ENCODE measurements around the gene PPP2CA.
A peak's percentile ranks its signal among the peaks of the same experiment; 100 is the strongest.
"Not testable (repeated sequence)": the region's sequence is repeated elsewhere in the genome, so short reads cannot be mapped to it uniquely, and the experiment has no call there.

PPP2CA gene

DNA sequence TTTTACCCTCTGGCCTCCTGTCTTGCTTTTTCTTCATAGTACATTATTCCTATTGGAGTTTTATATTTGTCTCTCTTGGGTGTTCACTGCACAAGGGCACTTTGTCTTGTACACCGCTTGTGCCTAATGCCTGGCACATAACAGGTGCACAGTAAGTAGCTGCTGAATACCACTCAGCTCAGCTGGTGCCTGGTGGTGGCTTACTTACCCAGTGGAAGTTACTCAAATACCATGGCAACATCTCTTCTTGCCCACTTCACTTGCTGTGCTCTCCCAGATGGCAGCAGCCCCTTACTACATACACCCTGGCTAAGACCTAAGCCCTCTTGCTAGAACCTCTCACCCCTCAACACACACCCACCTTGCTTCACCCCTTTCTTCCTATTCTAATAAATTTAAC is 37.8 kb downstream of the PPP2CA start:
- DNase-seq: no peak

DNA sequence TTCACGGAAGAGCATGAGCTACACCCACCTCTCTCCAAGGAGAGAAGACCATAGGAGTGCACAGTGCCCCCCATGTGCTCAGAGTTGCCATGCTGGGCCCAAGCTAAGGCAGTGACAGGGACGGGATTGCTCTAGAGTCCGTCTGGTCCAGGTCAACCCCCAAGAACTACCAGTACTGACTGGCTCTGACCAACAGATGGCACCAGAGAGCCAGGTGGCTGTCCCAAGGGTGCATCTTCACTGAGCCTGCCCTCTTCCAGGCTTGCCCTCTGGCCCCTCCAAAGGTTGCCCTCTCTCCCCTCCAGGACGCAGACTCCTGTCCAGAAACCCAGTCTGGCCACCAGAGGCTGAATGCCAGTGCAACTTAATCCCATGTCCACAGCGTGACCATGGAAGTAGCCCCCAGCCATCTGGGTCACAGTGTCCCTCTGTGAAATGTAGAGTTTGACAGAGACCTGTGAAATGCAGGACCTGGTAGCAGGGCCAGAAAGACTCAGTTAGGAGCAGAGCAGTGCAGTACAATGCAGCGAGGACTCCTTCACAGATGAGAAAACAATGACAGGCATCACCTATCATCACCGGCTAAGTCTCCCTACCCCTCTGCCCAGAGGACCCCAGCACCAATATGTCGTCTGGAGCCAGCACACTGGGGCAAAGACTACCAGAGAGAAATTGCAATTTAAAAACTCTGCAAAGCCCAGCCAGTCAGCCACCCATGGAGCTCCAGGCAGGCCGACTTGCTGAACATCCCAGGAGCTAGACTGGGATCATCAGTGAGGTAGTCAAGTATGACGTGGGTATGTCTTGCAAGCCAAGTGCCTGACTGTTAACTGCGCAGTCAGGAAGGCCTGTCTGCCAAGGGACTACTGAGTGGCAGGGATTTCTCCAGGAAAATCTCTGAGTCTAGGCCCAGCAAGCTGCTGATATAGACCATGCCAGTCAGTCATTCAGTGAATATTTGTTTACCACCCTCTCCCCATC is 41.4 kb downstream of the PPP2CA start:
- peak; percentile 83 for DNase-seq

DNA sequence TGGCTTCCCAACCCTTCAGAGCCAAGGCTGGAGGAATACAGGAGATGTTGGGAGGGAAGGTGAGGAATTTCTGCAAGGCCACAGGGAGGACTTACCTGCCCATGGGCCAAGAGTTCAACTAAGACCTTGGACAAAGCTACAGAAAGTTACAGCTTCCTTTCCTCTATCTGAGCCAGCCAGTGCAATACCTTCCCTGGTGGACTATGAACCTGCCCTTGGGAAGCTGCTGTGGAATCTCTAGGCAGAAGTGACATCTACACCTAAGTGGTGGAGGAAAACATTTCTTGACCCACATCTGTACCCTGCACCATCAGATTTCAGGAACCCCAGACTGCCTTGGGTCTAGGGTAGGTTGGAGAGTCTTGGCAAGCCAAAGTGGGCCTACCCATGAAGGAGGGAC is 42.4 kb downstream of the PPP2CA start:
- no peak for DNase-seq

DNA sequence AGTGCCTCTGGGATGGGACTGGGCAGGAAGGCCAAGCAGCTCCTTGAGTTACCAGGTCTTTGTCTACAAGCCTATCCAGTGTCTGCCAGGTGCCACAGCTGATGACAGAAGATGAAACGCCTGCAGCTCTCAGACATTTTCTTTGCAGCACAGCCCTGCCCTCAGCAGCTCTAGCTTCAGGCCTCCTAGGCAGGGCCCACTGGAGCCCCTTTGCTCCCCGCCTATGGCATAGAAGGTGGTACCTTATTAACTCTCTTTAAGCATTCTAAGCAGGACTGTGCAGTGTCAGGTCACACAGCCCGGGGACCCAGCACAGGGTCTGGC is 47.8 kb downstream of the PPP2CA start:
- DNase-seq: no peak

DNA sequence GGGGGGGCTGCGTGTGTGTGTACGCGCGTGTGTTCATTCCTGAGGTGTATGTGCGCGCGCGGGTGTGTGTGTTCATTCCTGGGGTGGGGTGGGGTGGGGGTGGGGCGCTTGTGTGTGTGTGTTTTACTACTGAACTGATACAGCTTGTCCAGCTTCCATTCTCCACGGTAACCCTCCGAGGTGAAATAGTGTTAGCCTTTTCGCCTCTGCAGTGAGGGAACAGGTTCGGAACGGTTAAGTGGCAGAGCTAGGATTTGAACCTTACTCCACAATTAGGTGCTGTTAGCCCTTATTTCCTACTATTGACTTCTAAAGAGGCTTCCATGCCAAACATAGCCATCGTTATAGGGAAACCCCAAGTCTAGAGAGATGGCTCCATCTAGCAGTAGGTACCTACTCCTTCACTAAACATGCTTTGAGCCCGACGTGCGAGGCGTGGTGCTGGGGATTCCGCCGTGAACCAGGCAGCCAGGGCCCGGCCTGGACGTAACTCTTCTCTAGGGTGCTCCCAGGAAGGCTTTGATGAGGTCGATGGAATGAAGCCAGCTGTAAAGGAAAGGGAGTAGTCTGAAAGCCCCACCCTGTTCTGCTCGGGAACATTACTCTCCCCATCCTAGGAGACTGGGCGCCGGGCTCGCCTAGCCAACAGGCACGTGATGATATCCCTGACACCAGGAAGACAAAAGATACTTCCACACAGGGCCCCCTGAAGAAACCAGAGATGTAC is 48.3 kb downstream of the PPP2CA start:
- DNase-seq: peak; percentile 72

DNA sequence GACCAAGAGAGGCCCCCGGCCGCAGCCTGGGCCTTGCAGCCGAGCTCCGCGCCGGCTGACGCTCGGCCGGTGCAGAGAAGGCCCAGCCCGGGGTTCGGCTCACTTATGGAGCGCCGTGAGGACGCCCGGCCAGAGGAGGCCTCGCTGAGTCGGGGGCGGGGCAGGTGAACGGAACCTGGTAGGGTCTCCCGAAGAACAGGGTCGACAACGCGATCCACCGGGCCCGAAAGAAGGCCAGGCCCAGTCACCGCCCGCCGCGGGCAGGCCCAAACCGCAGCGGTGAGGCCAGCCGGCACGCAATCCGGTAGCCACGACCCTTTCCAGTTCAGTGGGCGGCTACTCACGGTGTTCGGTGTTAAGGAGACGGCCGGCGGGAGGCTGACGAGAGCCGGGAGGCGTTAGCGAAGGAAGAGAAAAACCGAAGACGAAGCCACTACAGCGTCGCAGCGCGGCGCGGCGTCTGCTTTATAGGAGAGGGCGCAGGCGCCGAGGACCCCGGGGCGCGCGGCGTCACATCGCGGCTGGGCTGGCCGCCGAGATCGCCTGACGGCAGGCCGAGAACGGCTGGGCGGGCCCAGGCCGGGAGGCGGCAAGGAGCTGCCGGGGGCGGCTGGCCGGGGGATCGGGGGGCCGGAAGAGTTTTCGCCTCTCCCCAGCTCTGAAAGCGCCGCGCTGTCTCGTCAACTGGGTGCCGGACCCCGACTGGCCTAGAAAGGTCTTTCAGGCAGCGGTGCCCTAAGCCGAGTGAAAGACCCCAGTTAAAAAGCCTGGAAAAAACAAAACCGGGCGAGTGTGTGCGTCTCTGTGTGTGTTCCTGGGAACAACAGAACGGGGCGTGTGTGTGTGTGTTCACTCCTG is 49.1 kb downstream of the PPP2CA start, which contains the start of gene SKP1:
Gene SKP1 (minus strand): TSS at position 440 of the 858 bp plus-strand sequence. CDS start 2,928 bp downstream, outside the sequence.
- DNase-seq: peak; percentile 91

DNA sequence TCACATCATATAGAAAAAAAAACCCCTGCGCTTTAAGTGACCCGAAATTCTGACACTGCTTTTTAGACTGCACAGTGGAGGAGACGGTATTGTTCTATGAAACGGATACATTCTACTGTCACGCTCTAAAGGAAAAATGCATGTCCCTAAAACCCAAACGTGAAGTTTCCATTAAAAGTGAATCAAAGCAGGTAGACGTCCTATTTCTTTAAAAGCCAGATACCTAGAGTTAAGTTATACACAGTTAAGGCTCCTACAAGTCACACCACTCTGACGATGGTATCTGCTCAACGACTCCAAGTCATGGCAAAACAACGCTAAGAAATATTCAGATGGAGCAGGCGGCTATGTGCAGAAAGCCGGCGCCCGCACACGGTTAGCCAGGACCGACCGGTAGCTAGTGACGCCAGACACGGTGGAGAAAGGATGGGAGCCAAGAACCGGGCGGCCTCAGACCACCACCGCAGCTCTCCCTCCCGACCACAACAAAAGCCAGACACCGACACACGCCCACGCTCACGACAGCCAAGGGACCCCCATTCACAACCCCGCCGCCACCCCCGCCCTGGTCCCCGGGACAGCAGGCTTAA is 49.9 kb downstream of the PPP2CA start:
- DNase-seq: peak; percentile 61

DNA sequence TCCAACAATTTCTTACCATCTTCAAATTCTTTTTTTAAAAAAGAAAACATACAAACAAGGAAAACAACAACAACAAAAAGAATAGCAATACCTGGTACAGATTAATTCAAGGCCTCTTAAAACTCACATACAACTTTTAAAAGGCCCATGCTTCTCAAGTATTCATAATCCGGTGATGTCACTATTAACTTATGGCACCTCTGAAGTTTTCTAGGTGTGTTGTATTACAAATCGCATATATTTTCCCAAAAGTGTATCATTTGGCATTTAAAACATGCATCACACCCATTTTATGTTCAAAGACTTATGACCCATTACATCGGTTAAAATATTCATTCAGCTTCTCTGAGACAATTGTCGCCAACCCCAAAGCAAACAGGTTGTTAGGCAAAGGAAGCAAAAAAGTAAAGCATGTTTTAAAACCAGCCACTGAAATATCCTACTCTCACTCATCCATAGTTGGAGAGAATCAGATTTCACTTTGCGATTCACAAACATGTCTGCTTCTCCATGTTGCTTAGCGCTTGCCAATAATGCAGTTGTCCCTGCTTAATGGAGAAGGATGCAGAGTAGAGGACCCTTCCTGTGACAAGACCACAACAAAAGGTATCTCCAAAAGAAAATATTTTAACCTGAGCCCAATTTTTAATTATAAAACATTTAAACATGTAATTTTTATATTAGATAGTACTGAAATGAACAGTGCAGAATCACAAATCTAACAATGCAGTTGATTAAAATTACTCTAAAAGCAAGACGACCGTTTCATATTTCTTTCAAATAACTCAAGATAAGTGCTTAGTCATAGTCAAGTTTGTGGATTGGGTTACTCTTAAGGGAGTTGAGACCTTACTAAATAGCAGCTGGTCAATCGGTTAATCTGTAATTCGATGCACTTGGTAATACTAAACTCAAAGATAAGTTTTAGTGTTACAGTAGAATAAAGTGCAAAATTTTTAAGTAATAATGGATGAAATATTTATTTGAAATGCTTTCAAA is 50.7 kb downstream of the PPP2CA start:
- DNase-seq: peak; percentile 63

DNA sequence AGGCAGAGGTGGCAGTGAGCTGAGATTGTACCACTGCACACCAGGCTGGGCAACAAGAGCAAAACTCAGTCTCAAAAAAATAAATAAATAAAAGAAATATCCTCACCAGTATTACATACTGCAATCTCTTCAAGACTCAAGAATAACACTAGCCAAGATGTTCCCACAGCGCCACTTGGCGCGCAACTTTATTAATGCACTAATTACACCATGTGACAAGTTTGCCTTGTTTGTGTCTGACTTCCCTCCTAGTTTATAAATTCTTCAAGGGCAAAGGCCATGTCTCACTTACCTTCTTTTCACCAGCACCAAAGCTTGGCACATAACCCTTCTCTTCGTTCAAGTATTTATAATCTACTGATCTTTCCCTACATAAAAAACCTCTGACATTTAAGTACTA is 53.9 kb downstream of the PPP2CA start:
- no peak for DNase-seq

DNA sequence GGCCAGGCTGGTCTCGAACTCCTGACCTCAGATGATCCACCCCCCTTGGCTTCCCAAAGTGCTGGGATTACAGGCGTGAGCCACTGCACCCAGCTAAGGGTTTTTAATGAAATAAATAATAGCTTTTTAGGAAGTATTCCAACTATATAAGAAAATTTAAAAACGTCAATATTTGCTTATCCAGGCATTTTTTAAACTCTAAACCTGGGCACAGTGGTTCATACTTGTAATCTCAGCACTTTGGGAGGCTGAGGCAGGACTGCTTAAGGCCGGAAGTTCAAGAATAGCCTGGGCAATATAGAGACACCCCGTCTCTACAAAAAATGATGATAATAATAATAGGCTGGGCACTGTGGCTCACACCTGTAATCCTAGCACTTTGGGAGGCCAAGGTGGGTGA is 63.3 kb downstream of the PPP2CA start:
- DNase-seq: no peak

DNA sequence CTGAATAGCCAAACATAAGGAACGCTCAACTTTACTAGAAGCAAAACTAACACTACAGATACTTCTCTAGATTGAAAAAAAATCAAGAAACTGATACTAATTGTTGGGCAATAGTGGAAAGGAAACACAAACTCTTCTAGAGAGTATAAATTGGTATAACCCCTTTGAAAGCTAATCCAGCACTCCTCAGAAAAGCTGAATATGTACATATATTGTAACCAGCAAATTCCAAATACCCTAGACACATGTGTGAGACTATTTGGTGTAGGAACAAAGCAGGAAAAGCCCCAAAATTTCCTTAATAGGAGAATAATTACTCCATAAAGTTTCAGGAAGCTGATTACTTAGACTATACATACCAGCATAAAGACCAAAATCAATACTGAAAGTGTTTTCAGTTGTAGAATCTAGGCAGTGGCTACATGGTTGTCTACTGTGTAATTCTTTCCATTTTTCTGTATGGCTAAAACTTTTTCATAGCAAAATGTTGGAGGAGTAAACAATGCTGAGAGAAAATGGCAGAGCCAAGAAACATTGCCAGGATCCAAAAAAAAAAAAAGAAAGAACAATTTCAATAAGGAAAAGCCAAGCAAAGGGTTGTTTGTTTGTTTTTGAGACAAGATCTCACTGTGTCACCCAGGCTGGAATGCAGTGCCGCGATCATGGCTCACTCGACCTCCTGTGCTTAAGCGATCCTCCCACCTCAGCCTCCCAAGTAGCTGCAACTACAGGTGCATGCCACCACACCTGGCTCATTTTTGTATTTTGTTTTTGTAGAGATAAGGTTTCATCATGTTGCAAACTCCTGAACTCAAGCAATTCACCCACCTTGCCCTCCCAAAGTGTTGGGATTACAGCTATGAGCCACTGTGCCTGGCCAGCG is 64.1 kb downstream of the PPP2CA start:
- no peak for DNase-seq

DNA sequence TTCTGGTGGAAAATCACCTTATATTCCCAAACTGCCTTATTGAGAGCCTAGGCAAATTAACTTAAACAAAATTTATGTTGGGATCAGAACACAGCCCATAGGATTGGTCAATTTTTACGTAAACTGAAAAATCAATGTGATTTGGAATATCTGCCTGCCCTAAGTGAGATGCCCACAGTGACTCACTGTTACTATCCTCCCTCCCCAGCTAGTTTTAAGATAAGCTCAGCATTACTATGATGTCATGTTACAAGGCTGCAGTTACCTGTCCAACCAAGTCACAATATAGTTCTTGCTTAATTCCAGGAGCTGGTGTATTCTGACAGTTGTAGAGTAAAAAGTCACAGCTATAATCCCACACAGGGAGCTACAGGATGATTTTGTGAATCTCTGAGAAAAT is 72.2 kb downstream of the PPP2CA start:
- no peak for DNase-seq

DNA sequence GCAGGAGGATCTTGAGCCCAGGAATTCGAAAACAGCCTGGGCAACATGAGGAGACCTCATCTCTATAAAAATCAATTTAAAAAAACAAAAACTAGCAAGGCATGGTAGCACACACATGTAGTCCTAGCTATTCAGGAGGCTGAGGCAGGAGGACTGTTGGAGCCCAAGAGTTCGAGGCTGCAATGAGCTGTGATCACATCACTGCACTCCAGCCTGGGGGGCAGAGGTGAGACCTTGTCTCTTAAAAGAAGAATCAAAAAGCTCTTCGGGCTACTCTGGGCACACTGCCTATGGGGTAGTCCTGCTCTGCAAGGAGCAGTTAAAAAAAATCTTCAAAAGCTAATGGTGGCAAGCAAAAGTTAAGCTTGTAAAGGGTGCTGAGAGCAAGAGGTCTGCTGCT is 72.6 kb downstream of the PPP2CA start:
- DNase-seq: no peak

DNA sequence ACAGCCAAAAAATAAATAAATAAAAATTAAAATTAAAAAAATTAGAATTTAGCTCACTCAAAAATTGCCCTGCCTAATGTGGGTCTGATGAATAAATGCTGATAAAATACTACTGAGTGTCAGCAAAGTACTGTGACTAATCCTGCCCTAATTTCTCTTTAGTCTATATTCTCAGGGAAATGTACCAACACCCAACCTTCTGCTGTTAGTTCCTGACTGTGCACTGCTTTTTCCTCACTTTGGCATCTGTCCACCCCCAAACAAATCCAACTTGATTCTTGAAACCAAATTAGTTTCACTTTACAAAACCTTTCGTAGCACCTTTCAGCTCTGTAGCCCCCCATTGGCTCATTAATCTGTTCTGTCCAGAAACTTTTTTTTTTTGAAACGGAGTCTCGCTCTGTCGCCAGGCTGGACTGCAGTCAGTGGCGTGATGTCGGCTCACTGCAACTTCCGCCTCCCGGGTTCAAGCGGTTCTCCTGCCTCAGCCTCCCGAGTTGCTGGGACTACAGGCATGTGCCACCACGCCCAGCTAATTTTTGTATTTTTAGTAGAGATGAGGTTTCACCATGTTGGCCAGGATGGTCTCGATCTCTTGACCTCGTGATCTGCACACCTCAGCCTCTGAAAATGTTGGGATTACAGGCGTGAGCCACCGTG is 73.6 kb downstream of the PPP2CA start:
- DNase-seq: not testable (repeated sequence)

DNA sequence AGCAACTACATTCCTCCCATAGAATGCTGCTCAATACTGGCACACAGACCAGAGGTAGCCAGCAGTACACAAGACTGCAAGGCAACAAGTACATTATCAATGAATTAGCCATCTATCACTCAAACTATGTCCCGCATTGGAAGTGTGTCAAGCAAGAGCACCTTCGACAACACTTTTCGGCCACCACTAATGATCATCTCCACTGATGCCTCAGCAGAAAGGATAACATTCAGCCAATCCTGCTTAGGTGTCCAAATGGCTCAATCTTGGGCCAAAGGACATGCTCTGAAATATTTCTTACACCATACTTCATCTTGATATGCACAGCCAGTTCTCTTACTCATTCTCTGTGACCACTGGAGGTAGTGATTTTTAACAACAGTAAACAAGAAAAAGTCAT is 74.2 kb downstream of the PPP2CA start:
- no peak for DNase-seq

DNA sequence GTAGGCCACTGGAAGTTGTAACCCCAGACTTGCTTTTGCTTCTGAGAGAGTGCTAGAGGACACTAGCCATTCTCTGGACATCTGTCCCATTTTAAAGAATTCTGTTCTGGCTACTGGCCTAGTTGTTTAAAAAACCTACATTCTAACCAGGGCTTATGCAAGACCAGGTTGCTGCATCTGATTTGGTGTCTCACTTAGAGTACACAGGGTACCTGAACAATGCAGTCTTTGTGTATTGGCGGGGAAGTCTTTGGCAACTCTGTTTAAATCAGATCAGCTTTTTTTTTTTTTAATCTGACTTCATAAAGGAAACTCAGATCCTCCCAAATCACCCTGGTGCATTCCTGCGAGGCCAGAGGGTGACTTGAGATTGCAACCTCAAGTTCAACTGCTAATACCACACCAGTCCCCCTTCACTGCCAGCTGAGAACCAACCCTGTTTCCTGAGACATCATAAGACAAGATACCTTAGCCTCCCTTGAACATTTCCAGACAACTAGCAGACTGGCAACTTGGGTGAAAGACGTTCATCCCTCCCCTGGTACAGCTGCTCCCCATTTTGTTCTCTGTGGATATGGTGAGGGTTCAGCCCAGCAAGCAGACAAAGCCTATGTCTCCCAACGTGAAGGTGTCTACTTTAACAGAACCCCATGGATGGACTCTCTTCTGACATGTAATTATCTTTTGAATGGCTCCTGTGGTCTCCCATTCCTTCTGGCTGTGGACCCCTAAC is 76.1 kb downstream of the PPP2CA start:
- no peak for DNase-seq

DNA sequence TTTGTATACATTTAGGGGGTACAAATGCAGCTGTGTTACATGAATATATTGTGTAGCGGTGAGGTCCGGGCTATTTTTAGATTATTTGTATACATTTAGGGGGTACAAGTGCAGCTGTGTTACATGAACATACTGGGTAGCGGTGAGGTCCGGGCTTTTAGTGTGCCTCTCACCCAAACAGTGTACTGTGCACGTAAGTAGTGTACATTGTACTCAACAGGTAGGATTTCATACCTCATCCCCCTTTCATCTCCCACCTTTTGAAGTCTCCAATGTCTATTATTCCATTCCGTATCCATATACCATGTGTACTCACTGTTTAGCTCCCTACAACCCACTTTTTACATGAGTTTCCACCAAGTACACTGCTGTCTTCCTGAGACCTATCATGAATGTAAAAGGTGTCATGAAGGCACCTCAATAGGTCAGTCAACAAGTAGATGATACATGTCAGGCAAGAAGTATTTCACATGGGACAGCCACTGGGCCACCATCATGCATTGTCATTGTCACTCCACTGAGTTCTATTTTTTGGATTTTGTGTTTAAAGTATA is 76.8 kb downstream of the PPP2CA start:
- no peak for DNase-seq

DNA sequence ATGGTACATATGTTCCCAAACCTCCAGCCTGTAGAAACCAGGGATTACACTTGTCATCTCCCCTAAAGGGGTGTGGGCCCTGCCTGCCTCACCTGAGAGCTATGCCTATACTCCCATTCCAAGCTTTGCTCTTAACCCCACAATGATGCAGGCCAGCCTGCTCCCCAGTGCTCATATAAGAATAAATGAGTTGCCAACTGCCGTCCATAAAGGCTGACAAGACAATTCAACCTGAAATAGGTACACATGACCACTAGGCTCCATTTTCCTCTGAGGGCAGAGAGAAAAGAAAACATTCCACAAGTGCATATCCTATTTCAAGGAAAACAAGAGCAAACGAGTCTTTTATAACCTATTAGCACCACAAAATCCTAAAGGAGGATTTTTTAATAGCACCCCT is 77.6 kb downstream of the PPP2CA start:
- no peak for DNase-seq

Data from OCI-M1 (cell line).